Left colon (tissue), 2 donors: ENCODE results near the gene SYS1. TPM values are rescaled to one million over a fixed set of nuclear protein-coding genes. Genes with fewer than 3 reads are reported as not detected.
A peak's percentile ranks its signal among the peaks of the same experiment; 100 is the strongest.
"Not testable (repeated sequence)": the region's sequence is repeated elsewhere in the genome, so short reads cannot be mapped to it uniquely, and the experiment has no call there.

ENCODE experiments used
- ATAC-seq: fragments of 200-7000 bp; cut with Tn5 transposase; one replicate; pipeline ENCODE4 v1.9.1; 2020; ENCODE audit warnings: mild to moderate bottlenecking, moderate library complexity
- DNase-seq, 2 donors: peaks; one replicate each; pipeline ENCODE4 v3.0.0-alpha.2; 2020
- intact Hi-C, 2 donors: fragments of 100-400 bp; cut with DNase I in 1 of 2; cut with micrococcal nuclease in 1 of 2; formaldehyde crosslinking; loops; one replicate each; pipeline versions ENCODE4 v1.11.2 to v1.14.0; 2022; cut with DNase I, micrococcal nuclease
- total RNA-seq, 2 donors: library from RNA; stranded (reverse); fragmentation: NEBNext Ultra II Directional; extraction: Animal tissue kit (Norgen Biotek cat#: 25700); gene quantifications; one replicate each; pipeline ENCODE4 v1.2.1, GENCODE V29; 2021
- donor health status: DM: no; HTN: no; CAD: no.
- donor health status: DM: yes; HTN: yes; CAD: no.

SYS1 gene
- total RNA-seq, 2 donors from 2014 or later: 25.2 to 32.4 TPM

DNA sequence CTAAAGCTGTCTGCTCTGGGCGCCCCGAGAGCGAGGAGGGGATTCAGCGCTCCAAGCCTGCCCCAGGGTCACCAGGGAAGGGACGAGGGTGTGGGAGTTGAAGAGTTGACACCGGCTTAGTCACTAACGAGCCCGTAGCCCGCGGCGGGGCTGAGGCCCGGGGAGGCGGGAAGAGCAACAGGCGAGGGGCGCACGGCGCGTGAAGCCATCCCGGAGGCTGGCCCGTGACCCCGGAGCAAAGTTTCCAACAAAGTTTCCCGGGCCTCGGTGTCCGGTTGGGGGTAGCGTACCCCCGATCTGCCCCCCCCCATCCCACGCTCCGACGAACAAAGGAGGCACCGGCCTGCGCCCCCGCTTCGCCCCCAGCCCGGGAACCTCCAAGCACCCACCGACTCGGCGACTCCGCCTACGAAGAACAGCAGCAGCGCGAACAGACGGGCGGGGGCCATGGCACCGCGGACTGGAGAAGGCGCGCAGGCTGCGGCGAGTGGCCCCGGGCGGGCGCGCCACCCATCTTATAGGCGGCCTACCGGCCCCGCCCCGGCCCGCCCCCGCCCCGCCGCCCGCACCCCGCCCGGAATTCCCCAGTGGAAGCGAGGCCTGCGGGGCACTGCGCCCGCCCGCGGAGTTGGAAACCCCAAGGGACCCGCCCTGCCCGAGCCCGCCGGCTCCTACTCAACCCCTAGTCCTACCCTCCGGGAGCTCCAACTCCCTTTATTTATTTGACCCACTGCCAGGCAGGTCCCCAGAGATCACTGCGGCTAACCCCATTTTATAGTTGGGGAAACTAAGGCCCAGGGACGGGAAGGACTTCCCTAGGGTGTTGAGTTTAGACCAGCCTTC lies 14.8 kb upstream of the SYS1 start, which contains the start of gene SDC4:
Gene SDC4 (minus strand): TSS at position 489 of the 843 bp plus-strand sequence. CDS start 40 bp downstream, at position 449.
- ATAC-seq: peak; percentile 62
- intact Hi-C loops: no loop called here
- DNase-seq: peak; percentile 76 to 78

DNA sequence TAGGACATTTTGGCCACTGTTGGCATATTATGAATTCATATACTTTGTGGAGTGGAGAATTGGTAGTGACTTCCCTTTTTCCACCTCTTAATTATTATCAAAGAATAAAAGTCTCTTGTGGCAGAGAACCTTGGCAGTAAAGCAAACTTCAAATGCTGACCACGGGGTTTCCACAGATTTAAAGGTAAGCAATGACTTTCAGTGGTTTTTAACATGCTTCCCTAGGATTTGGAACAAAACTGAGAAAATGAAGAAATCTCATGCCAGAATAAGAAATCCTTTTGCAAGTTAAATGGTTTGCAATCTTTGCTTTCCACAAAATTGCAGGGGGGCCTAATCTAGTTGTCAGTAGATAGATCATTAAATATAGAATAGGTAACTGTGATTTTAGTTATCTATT lies 12.7 kb upstream of the SYS1 start:
- intact Hi-C loops: no loop called here
- DNase-seq: no peak
- no peak for ATAC-seq

DNA sequence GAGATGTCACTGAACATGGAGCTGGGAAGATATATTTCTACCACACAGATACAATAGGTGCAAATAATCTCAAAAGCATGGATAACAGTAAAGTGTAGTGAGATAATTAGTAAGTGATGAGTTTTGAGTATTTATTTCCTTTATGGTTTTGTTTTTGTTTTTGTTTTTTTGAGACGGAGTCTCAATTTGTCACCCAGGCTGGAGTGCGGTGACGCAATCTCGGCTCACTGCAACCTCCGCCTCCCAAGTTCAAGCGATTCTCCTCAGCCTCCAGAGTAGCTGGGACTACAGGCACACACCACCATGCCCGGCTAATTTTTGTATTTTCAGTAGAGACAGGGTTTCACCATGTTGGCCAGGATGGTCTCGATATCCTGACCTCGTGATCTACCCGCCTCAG lies 12.2 kb upstream of the SYS1 start:
- ATAC-seq, DNase-seq, intact Hi-C loops: not testable (repeated sequence)

DNA sequence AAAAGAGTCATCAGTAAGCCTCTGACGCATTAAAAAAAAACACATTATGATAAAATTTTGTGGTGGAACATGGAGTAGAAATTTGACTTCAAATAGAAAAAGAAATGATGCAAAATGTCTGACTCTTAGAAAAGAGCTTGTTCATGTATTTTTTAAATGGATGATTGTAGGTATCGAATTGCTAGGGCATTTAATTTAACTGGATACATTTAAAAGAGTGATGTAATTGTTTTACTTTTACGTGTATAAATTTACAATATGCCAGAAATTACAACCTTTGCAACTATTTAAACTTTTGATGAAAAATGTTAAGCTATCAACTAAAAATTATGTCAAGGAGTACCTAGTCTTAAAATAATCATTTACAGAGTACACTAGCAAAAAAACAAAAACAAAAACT lies 10.2 kb upstream of the SYS1 start:
- no peak for ATAC-seq
- intact Hi-C loops: no loop called here

DNA sequence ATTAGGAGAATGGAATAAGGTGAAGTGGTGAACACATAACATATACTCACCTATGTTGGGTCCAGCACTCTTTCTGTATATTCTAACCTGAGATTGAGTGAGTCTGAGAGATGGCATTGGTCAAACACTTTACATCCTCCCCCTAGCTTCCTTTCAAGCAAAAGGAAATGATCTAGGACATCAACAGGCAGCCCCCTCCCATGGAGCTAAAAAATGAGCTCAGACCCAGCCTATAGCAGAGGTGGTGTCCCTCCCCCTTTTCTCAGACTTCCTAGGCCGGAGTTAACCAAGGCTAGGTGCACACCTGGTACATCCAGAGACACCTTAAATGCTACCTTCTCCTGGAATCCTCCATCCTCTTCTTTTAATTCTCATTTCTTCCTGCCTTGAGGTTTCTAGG lies 9.2 kb upstream of the SYS1 start:
- no peak for ATAC-seq
- no peak for DNase-seq
- intact Hi-C loops: no loop called here

More for the DNA sequence above, 10.2 kb upstream of the SYS1 start:
- DNase-seq: no peak

DNA sequence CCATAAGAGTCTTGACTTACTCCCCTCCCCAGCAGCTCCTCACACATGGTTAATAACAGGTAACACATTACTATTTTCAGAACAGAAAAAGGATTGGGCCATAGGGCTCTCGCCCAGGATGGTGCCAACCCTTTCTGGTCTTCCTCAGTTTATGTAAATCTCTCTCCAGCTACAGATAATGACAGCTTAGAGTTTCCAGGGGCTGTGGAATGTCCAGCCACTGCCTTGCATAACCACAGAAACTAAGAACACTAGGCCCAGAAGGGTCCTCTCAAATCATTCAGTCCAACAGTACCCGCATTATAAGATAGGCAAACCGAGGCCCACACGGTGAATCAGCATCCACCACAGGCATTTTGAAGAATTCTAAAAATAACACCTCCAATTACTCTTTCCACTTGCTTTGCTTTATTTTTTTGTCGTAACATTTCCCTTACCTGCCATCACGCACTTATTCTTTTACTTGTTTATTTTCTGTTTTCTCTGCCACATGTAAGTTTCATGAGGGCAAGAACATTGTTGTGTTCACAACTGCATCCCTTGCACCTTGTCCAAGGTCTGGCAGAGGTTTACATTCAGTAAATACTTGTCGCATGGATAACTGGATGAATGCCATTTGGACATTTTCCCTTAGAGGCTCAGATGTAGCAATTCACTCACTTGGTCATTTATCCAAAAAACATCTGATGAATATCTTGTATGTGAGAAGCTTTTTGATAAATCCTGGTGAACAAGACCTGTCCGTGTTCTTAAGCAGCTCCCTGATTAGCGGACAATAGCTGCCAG lies 8.3 kb upstream of the SYS1 start:
- no peak for DNase-seq
- ATAC-seq: no peak
- intact Hi-C loops: no loop called here

DNA sequence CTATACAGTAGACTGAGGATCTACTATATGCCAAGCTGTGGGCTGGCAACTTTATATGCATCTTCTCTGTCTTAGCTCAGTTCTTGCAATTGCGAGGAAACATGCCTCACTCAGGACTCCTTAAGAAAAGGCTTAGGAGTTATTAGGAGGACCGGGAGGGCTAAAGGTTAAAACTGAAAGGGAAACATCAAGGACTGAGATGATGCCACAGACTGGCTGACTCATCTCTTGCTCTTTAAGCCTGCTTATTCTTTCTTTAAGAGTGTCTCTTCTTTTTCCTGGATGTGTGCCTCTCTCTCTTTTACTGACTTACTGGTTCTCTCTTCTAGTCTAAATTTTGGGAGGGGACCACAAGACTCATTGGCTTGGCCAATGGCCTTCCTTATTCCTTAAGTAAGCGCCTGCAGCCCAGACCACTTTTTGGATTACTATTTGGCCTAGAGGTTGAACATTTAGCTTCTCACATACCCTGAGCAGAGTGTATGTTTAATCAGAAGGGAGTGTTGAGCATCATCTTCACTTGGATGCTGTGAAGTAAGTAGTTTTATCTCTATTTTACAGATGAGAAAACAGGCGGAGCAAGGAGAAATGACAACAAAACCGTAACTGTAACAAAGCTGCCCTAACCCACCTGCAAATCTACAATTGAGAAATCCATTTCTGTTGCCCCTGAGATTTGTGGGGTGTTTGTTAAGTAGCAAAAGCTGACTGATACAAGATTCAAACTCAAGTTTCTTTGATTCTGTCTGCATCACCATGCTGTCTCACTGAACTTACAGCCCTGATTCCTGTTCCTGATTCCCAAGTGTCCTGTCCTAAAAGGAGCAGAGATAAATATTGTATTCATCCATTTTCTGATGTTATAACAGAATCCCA lies 7.5 kb upstream of the SYS1 start:
- ATAC-seq (peak; percentile 28), DNase-seq (no peak)
- intact Hi-C loops: no loop called here

DNA sequence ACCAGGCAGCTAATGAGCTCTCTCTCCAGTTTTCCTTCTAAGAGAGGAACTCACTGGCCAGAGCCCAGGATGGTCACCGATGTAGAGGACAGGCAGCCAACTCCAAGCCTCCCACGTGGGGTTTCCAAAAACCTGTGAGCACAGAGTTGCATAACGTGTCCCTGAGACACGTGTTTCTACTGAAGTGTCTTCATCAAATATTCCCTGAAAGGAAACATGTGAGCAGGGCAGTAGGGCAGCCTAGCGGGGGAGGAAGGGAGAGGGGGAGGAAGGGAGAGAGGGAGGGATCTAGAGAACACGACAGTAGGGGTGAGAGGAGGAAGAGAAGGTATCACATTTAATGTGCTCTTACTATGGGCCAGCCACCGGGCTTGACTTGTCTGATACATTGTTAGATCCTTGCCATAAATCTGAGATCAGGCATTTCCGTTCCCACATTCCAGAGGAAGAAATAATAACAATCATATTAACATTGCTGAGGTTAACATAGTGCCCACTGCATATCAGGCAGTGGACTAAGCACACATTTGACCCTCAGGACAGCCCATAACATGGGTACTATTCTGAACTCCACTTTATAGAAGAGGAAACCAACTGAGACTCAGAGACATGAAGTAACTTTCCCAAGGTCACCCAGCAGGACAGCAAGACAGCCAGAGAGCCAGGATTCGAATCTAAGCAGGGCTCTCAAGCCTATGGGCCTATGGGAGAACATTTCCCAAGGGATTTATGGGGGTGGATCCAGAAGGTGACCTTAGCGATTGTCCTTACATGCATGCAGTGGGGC lies 4.5 kb upstream of the SYS1 start:
- no peak for ATAC-seq
- DNase-seq: peak in 1 of 2 donors; percentile 82
- intact Hi-C loops: no loop called here

DNA sequence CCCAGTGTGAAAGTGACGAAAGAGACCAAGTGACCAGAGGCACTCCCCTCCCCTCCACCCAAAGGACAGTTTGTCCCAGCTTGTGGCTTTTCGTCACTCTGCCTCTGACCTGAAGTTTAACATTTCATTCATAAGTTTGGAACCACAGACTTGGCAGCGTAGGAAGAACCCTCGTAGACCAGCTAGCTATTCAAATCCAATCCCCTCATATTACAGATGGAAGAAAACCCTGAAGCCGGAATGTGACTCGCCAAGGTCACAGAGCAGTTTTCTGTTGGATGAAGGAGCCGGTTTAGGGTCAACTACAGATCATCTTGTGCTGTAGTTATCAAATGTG lies 3.9 kb upstream of the SYS1 start:
- intact Hi-C loops: no loop called here
- no peak for ATAC-seq
- DNase-seq: no peak

DNA sequence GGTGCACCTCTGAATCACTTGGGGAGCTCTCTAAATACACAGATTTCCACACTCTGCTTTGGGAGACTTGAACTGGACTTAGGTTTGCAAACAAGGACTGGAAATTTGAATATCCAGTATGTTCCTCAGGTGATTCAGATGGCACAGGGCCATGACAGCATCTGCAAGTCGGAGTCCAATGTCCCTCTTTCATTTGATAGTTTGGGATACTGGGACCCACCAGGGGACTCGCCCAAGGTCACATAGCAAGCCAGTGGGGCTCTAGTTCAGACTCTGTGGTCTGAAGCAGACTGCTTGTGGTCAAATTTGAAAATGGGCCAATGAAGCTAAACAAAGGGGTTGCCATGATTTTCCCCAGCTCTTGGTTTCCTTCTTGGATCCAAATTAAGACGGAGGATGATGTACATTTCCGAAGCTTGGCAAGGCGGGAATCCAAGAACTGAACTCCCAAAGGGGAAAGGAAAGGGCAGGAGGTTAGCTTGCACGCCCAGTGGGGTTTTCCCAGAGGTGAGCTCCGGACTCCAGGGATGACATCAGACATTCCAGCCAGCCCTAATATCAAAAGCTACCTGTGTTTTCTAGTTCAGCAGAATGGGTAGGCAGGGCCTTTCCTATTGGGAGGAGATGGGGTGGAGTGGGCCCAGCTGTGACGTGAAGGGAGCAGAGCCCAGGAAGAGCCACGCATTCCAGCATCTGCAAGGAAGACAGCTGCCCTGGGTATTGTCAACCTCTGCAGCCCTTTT lies 3.4 kb upstream of the SYS1 start:
- intact Hi-C loops: no loop called here
- ATAC-seq (peak; percentile 5), DNase-seq (peak in 1 of 2 donors; percentile 53)

DNA sequence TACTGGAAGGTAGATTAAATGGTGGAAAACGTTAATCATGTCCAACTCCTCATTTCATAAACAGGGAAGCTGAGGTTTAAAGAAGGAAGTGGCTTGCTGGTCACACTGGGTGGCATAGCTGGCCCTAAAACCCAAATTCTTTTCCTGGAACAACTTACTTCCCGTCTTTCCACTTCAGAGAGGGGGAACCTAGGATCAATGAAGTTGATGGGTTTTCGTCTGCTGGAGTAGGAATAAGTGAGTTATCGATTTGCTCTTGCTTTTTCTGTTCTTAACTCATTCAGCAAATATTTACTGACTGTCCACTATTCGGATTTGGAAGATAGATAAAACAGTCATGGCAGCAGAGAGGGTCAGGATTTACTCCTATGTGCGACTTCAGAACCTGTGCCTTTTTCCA lies 1.2 kb upstream of the SYS1 start:
- intact Hi-C loops: no loop called here
- DNase-seq (no peak), ATAC-seq (no peak)

DNA sequence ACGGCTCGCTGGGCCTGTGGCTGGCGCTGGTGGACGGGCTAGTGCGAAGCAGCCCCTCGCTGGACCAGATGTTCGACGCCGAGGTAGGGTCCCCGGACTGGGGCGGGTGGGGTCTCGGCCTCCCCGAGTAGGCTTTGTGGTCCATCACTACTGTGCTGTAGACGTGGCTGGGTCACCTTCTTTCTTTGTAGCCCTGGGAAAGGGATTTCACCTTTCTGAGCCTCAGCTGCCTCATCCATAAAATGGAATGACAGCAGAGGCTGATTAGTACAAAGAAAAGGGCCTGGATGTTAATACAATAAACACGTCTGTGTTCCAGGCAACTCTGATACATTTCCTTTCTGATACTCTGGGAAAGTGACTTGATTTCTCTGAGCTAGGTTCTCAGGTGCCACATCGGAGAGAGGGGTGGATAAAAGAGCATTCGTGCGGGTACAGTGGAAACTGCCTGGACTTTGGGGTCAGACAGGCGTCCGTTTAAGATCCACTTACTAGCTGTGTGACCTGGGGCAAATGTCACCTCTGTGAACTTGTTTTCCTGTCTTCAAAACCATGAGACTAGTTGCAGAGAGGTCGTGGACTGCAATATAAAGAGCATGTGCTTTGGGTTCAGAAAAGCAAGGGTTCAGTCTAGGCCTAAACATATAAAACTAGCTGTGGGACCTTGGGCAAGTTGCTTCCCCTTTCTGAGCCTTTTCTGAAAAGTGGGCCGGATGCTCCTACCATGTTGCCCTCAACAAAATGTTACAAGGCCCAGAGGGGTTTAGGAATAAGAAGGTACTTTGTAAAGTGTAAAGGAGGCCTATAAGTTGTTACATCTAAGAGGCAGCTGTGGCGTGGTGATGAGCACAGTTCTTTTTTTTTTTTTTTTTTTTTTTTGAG lies 896 bp downstream of the SYS1 start:
- intact Hi-C loops: no loop called here
- no peak for ATAC-seq
- no peak for DNase-seq

DNA sequence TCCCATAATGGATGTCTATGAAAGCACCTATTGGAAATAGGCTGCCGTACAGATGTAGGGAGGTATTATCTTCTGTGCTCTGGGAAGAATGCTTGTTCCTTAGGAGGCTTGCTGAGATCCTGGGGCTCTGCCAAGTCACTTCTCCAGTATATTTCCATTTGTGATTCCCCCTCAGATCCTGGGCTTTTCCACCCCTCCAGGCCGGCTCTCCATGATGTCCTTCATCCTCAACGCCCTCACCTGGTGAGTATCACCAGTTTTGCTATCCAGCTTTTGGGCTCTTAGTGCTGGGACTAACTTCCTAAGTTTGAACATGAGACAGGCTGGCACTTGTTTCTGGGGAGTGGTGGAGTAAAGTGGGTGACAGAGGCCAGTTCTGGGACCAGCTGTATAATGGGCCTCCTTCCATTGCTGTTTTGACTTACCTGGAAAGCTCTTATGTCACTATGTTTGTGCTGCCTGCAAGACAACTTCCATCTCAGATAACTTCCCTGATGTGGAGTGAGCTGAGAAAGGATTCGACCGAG lies 2.6 kb downstream of the SYS1 start:
- ATAC-seq (no peak), DNase-seq (no peak)
- intact Hi-C loops: no loop called here

DNA sequence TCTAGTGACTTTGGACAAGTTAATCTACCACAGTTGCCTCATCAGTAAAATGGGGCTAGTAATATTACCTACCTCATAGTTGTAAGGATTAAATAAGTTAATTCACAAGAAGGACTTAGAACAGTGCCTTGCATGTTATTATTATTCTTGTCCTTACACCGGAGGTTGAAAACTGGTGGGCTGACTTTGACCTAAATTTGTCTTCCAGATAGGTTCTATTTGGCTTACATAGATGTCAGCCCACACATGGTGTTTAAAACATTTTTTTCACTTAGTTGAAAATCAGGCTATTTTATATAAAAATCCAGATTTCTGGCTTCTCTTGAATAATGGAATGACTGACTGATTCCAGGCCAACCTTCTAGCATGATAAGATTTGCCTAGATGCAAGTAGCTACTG lies 3.2 kb downstream of the SYS1 start:
- intact Hi-C loops: no loop called here
- no peak for ATAC-seq
- no peak for DNase-seq

DNA sequence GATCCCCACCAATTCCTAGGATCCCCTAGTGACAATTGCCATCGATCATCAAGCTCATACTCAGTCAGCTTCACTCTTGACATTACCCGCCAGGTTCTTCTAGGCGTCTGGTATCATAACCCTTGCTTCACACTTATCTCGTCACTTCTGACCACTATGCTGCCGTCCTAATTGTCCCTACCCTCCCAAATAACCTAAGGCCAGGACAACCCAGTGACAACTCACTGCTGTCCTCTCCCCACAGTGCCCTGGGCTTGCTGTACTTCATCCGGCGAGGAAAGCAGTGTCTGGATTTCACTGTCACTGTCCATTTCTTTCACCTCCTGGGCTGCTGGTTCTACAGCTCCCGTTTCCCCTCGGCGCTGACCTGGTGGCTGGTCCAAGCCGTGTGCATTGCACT lies 3.7 kb downstream of the SYS1 start:
- intact Hi-C loops: no loop called here
- ATAC-seq: no peak
- DNase-seq: no peak

DNA sequence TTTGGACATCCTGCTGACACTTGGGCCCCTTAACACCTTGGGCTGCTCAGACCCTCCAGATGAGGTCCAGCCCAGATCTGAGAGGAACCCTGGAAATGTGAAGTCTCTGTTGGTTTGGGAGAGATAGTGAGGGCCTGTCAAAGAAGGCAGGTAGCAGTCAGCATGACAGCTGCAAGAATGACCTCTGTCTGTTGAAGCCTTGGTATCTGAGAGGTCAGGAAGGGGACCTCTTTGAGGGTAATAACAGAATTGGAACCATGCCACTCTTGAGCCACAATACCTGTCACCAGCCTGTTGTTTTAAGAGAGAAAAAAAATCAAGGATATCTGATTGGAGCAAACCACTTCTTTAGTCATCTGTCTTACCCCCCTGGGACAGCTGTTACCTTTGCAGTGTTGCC lies 4.2 kb downstream of the SYS1 start:
- intact Hi-C loops: no loop called here
- ATAC-seq (no peak), DNase-seq (no peak)
